Spleen (tissue), 11 donors: Measurements from ENCODE around the gene TBC1D3B. TPM values are rescaled to one million over a fixed set of nuclear protein-coding genes. Genes with fewer than 3 reads are reported as not detected.
A peak's percentile ranks its signal among the peaks of the same experiment; 100 is the strongest.
"Not testable (repeated sequence)": the region's sequence is repeated elsewhere in the genome, so short reads cannot be mapped to it uniquely, and the experiment has no call there.

Experiments
- DNase-seq: peaks from one replicate; pipeline ENCODE4 v3.0.0-alpha.2; 2020
- H3K27ac ChIP-seq, 8 donors: fragments of 200-600 bp; sonication (generic) in 7 of 8; 1 replicate in 4 of 8; 2 replicates in 4 of 8; pipeline versions ENCODE4 v1.5.0 to v1.8.0; 2016 to 2021; ENCODE audit warnings: inconsistent platforms in 4 of 8, mild to moderate bottlenecking in 4 of 8, moderate library complexity in 1 of 8
- H3K27me3 ChIP-seq, 7 donors: fragments of 200-600 bp; sonication (generic) in 6 of 7; replicated peaks in 1 of 7; 1 replicate in 4 of 7; 2 replicates in 3 of 7; pipeline versions ENCODE4 v1.5.0 to v1.8.0; 2016 to 2021; ENCODE audit warnings: inconsistent platforms in 3 of 7, mild to moderate bottlenecking in 1 of 7
- H3K36me3 ChIP-seq, 6 donors: fragments of 200-600 bp; sonication (generic) in 5 of 6; 1 replicate in 4 of 6; 2 replicates in 2 of 6; pipeline versions ENCODE4 v1.5.0 to v1.8.0; 2016 to 2021; ENCODE audit warnings: inconsistent platforms in 2 of 6
- H3K4me1 ChIP-seq, 6 donors: fragments of 200-600 bp; sonication (generic) in 5 of 6; 1 replicate in 3 of 6; 2 replicates in 3 of 6; pipeline versions ENCODE4 v1.5.0 to v1.8.0; 2016 to 2021; ENCODE audit warnings: inconsistent platforms in 3 of 6
- H3K4me3 ChIP-seq, 8 donors: fragments of 200-600 bp; sonication (generic) in 7 of 8; 1 replicate in 4 of 8; 2 replicates in 4 of 8; pipeline versions ENCODE4 v1.5.0 to v1.8.0; 2016 to 2021; ENCODE audit warnings: inconsistent platforms in 4 of 8, mild to moderate bottlenecking in 4 of 8, moderate library complexity in 2 of 8
- H3K9me3 ChIP-seq, 8 donors: fragments of 200-600 bp; sonication (generic) in 7 of 8; 1 replicate in 4 of 8; 2 replicates in 4 of 8; pipeline versions ENCODE4 v1.5.0 to v1.8.0; 2016 to 2021; ENCODE audit warnings: inconsistent platforms in 4 of 8
- CTCF ChIP-seq, 11 experiments: fragments of 200-600 bp in 7 of 11; fragments of 450-650 bp in 4 of 11; sonication (generic) in 4 of 11; IDR thresholded peaks in 8 of 11; conservative IDR thresholded peaks in 3 of 11; 1 replicate in 7 of 11; 2 replicates in 4 of 11; pipeline versions ENCODE4 v1.4.0 to v1.8.0; 2016 to 2021; ENCODE audit warnings: antibody characterized with exemption in 11 of 11, inconsistent platforms in 4 of 11, mild to moderate bottlenecking in 1 of 11
- POLR2A ChIP-seq, 3 donors: fragments of 450-650 bp; IDR thresholded peaks; one replicate each; pipeline ENCODE4 v1.5.1; 2017; ENCODE audit warnings: antibody characterized with exemption in 3 of 3, mild to moderate bottlenecking in 1 of 3
- POLR2AphosphoS5 ChIP-seq, 3 donors: sonication (generic); formaldehyde crosslinking; IDR thresholded peaks; one replicate each; pipeline ENCODE4 v1.5.1; 2017; ENCODE audit warnings: antibody characterized with exemption in 3 of 3
- WGBS, 5 donors: extraction: QIAGEN DNeasy Blood & Tissue Kit in 3 of 5; methylation state at CpG; one replicate each; pipeline versions ENCODE4 v1.1.5 to v1.1.7; 2013 to 2018; 5-methylcytosine and 5-hydroxymethylcytosine counted together
- intact Hi-C: fragments of 100-400 bp; cut with DNase I; formaldehyde crosslinking; loops from one replicate; pipeline ENCODE4 v1.15.0; 2023; ENCODE audit warnings: low total_unique reads
- polyA plus RNA-seq, 3 donors: library from polyadenylated mRNA; stranded (reverse); fragments of 200-250 nt; gene quantifications; one replicate each; pipeline ENCODE4 v1.2.1, GENCODE V29; 2013
- total RNA-seq, 7 donors: library from RNA; depleted of rRNA in 3 of 7; stranded (reverse); fragments of >200 nt in 3 of 7; fragmentation: NEBNext Ultra II Directional in 4 of 7; extraction: Animal tissue kit (Norgen Biotek cat#: 25700) in 4 of 7; gene quantifications; one replicate each; pipeline versions ENCODE4 v1.1.0 to v1.2.1, GENCODE V29; 2016 to 2021
- donor health status: healthy with polysubstance abuse.
- donor health status: DM: no; HTN: no; CAD: no; lungs with moderate emphysema.
- donor health status: DM: no; HTN: no; CAD: no.
- donor health status: Bipolar disorder and iron deficiency.
- donor health status: healthy.
- donor health status: DM: no; HTN: no; CAD: no.
- donor health status: DM: yes; HTN: yes; CAD: no.

The TBC1D3B gene
- total and polyA plus RNA-seq, 10 donors, result 1.3 to 13.5 (median 4.4) TPM; not detected in 1

GRCh38 chr17:36193216-36193775 is 16.9 kb upstream of the TBC1D3B start:
- peak overlapping the region in 5 of 8 donors; percentile 22 to 91 (median 76) for H3K27ac ChIP-seq
- WGBS, 5 donors, result 23 to 42% (median 33%) methylated on average over 1 of the region's 1 CpG
- DNase-seq, result no peak
- H3K36me3 ChIP-seq, result no peaks in the 10 kb centered on the region
- H3K27me3 ChIP-seq, result peaks cover 0 to 4% (median 0%) of the 10 kb centered on the region in 7 donors
- no peaks in the 10 kb centered on the region for H3K9me3 ChIP-seq
- peaks cover 0 to 91% (median 53%) of the 10 kb centered on the region in 6 donors for H3K4me1 ChIP-seq
- no peak for TF ChIP-seq POLR2A (IDR thresholded peaks at IDR 0.05)
- no peak for TF ChIP-seq POLR2AphosphoS5 (IDR thresholded peaks at IDR 0.05)
- no peak for TF ChIP-seq CTCF (IDR thresholded peaks at IDR 0.05 in 8 of 11, conservative IDR thresholded peaks at IDR 0.05 in 3 of 11)
- intact Hi-C loops, result no loop called here
- peak overlapping the region in 1 of 8 donors; percentile 46 for H3K4me3 ChIP-seq

GRCh38 chr17:36190549-36191330 is 14.3 kb upstream of the TBC1D3B start:
- H3K27ac ChIP-seq, result peak overlapping the region in 5 of 8 donors; percentile 23 to 91 (median 76)
- DNase-seq, intact Hi-C loops, H3K9me3 ChIP-seq, H3K36me3 ChIP-seq: not testable (repeated sequence)
- H3K4me1 ChIP-seq, result peaks cover 0 to 87% (median 43%) of the 10 kb centered on the region in 6 donors
- peaks cover 0 to 17% (median 0%) of the 10 kb centered on the region in 7 donors for H3K27me3 ChIP-seq
- 70 to 86% (median 75%) methylated on average over 8 to 9 of the region's 9 CpGs for WGBS, 5 donors
- H3K4me3 ChIP-seq, result peak overlapping the region in 1 of 8 donors; percentile 30

GRCh38 chr17:36189993-36190392 is 13.6 kb upstream of the TBC1D3B start:
- Histone ChIP-seq H3K4me3 (peak overlapping the region in 1 of 8 donors; percentile 30), H3K4me1 (peaks cover 0 to 80% (median 39%) of the 10 kb centered on the region in 6 donors), H3K27me3 (peaks cover 0 to 18% (median 4%) of the 10 kb centered on the region in 7 donors), H3K27ac (peak overlapping the region in 5 of 8 donors; percentile 23 to 91 (median 76))
- H3K9me3 ChIP-seq, DNase-seq, intact Hi-C loops, H3K36me3 ChIP-seq: not testable (repeated sequence)
- 40 to 60% (median 47%) methylated on average over 5 of the region's 5 CpGs for WGBS, 5 donors

- Histone ChIP-seq H3K4me3 (peak overlapping the region in 1 of 8 donors; percentile 51), H3K36me3 (no peaks in the 10 kb centered on the region), H3K27me3 (peaks cover 0 to 29% (median 9%) of the 10 kb centered on the region in 7 donors), H3K9me3 (no peaks in the 10 kb centered on the region), H3K4me1 (peaks cover 0 to 80% (median 39%) of the 10 kb centered on the region in 6 donors), H3K27ac (peak overlapping the region in 7 of 8 donors; percentile 65 to 91 (median 82))
- TF ChIP-seq POLR2AphosphoS5 (IDR thresholded peaks at IDR 0.05) (peak in 2 of 3 donors; percentile 24 to 48), CTCF (IDR thresholded peaks at IDR 0.05 in 8 of 11, conservative IDR thresholded peaks at IDR 0.05 in 3 of 11) (no peak), POLR2A (IDR thresholded peaks at IDR 0.05) (no peak)
- intact Hi-C loops, result no loop called here
- WGBS, 5 donors, result 2 to 20% (median 8%) methylated on average over 5 to 7 of the region's 7 CpGs
- peak; percentile 85 for DNase-seq
These were observed 12.5 kb upstream of the TBC1D3B start for GRCh38 chr17:36188891-36189306.

GRCh38 chr17:36187943-36188665 is 11.7 kb upstream of the TBC1D3B start:
- peaks cover 0 to 81% (median 42%) of the 10 kb centered on the region in 6 donors for H3K4me1 ChIP-seq

GRCh38 chr17:36186810-36187763 is 10.7 kb upstream of the TBC1D3B start:
- peak overlapping the region in 7 of 8 donors; percentile 65 to 91 (median 82) for H3K27ac ChIP-seq
- intact Hi-C loops, H3K36me3 ChIP-seq, DNase-seq, H3K9me3 ChIP-seq: not testable (repeated sequence)
- 69 to 80% (median 73%) methylated on average over 13 of the region's 13 CpGs for WGBS, 5 donors
- H3K27me3 ChIP-seq, result peaks cover 0 to 48% (median 26%) of the 10 kb centered on the region in 7 donors
- H3K4me3 ChIP-seq, result peak overlapping the region in 1 of 8 donors; percentile 51
- H3K4me1 ChIP-seq, result peaks cover 4 to 81% (median 45%) of the 10 kb centered on the region in 6 donors

More at GRCh38 chr17:36187943-36188665, 11.7 kb upstream of the TBC1D3B start:
- H3K36me3 ChIP-seq, intact Hi-C loops, H3K9me3 ChIP-seq, DNase-seq: not testable (repeated sequence)
- Histone ChIP-seq H3K27ac (peak overlapping the region in 7 of 8 donors; percentile 65 to 91 (median 82)), H3K27me3 (peaks cover 0 to 37% (median 17%) of the 10 kb centered on the region in 7 donors), H3K4me3 (peak overlapping the region in 1 of 8 donors; percentile 51)
- 29 to 59% (median 43%) methylated on average over 5 of the region's 5 CpGs for WGBS, 5 donors
